Spinal cord (tissue), 10 donors: Measurements from ENCODE around the gene SCLT1. TPM values are rescaled to one million over a fixed set of nuclear protein-coding genes. Genes with fewer than 3 reads are reported as not detected.
A peak's percentile ranks its signal among the peaks of the same experiment; 100 is the strongest.

Experiments
- DNase-seq, 6 donors: peaks; one replicate each; pipeline versions ENCODE4 v3.0.0 to v3.0.0-alpha.2; 2013 to 2015; ENCODE audit warnings: low spot score in 6 of 6, low read depth in 4 of 6
- H3K27ac ChIP-seq: one replicate; pipeline ENCODE4 v1.5.1; 2013; ENCODE audit warnings: low read depth, low read length, control low read depth
- H3K27me3 ChIP-seq: one replicate; pipeline ENCODE4 v1.6.1; 2013; ENCODE audit warnings: low read length; ENCODE audit not compliant: control insufficient read depth, insufficient read depth
- H3K36me3 ChIP-seq: one replicate; pipeline ENCODE4 v1.6.1; 2013; ENCODE audit warnings: low read length; ENCODE audit not compliant: control insufficient read depth, insufficient read depth
- H3K4me1 ChIP-seq: one replicate; pipeline ENCODE4 v1.6.1; 2013; ENCODE audit warnings: low read length; ENCODE audit not compliant: control insufficient read depth, insufficient read depth
- H3K4me3 ChIP-seq: one replicate; pipeline ENCODE4 v1.5.1; 2013; ENCODE audit warnings: low read depth, low read length, control low read depth
- H3K9me3 ChIP-seq: one replicate; pipeline ENCODE4 v1.6.1; 2013; ENCODE audit warnings: low read length; ENCODE audit not compliant: control insufficient read depth, insufficient read depth
- WGBS: methylation state at CpG from one replicate; pipeline ENCODE4 v1.1.5; 2013; ENCODE audit warnings: missing lambda C conversion rate; ENCODE audit not compliant: insufficient coverage; 5-methylcytosine and 5-hydroxymethylcytosine counted together
- polyA plus RNA-seq, 2 donors: library from polyadenylated mRNA; unstranded; fragments of 120-200 nt; gene quantifications; one replicate each; pipeline ENCODE4 v1.2.1, GENCODE V29; 2013; ENCODE audit not compliant: insufficient read length in 2 of 2
- total RNA-seq, 2 donors: library from RNA; depleted of rRNA in 1 of 2; stranded (reverse); fragments of 120-200 nt in 1 of 2; fragments of >200 nt in 1 of 2; gene quantifications; one replicate each; pipeline versions ENCODE4 v1.2.3 to v1.2.4, GENCODE V29; 2013 to 2014
- donor health status: healthy.

SCLT1 gene
- total and polyA plus RNA-seq, 4 donors: 16.5 to 62.7 (median 24.9) TPM

- no peaks in the 10 kb centered on the region for H3K36me3 ChIP-seq
- H3K27me3 ChIP-seq: no peaks in the 10 kb centered on the region
- DNase-seq: peak in 1 of 6 donors; percentile 24
- H3K27ac ChIP-seq: no peak overlapping the region
- no peak overlapping the region for H3K4me3 ChIP-seq
- no peaks in the 10 kb centered on the region for H3K9me3 ChIP-seq
- no CpG with 5 or more reads among the region's 1 CpG for WGBS
- H3K4me1 ChIP-seq: no peaks in the 10 kb centered on the region
These were observed 20.1 kb upstream of the SCLT1 start for GRCh38 chr4:129113434-129113833.

GRCh38 chr4:129111919-129112318 is 18.6 kb upstream of the SCLT1 start:
- Histone ChIP-seq H3K4me3 (no peak overlapping the region), H3K4me1 (no peaks in the 10 kb centered on the region), H3K27me3 (no peaks in the 10 kb centered on the region), H3K36me3 (no peaks in the 10 kb centered on the region), H3K9me3 (no peaks in the 10 kb centered on the region), H3K27ac (no peak overlapping the region)
- no peak for DNase-seq

- DNase-seq: no peak
- H3K4me3 ChIP-seq: no peak overlapping the region
- WGBS: no CpG with 5 or more reads among the region's 3 CpGs
- no peak overlapping the region for H3K27ac ChIP-seq
- no peaks in the 10 kb centered on the region for H3K27me3 ChIP-seq
- no peaks in the 10 kb centered on the region for H3K9me3 ChIP-seq
- no peaks in the 10 kb centered on the region for H3K36me3 ChIP-seq
- H3K4me1 ChIP-seq: no peaks in the 10 kb centered on the region
These were observed 17.6 kb upstream of the SCLT1 start for GRCh38 chr4:129110931-129111330.

- Histone ChIP-seq H3K27ac (no peak overlapping the region), H3K4me1 (no peaks in the 10 kb centered on the region), H3K9me3 (no peaks in the 10 kb centered on the region), H3K36me3 (no peaks in the 10 kb centered on the region), H3K27me3 (no peaks in the 10 kb centered on the region), H3K4me3 (no peak overlapping the region)
- 86% methylated on average over 2 of the region's 3 CpGs for WGBS
- DNase-seq: no peak
These were observed 16.9 kb upstream of the SCLT1 start for GRCh38 chr4:129109965-129110824.

GRCh38 chr4:129098531-129099001 is 5.2 kb upstream of the SCLT1 start:
- no peak overlapping the region for H3K4me3 ChIP-seq
- H3K9me3 ChIP-seq: no peaks in the 10 kb centered on the region
- H3K27me3 ChIP-seq: no peaks in the 10 kb centered on the region
- no peaks in the 10 kb centered on the region for H3K36me3 ChIP-seq
- no peak for DNase-seq
- no peaks in the 10 kb centered on the region for H3K4me1 ChIP-seq
- peak overlapping the region; percentile 19 for H3K27ac ChIP-seq

GRCh38 chr4:129095811-129096454 is 2.6 kb upstream of the SCLT1 start, which contains the start of gene C4orf33:
Gene C4orf33, plus strand, starts transcription at chr4:129096152. Its CDS starts 6,459 bp downstream, at chr4:129102611.
- no peaks in the 10 kb centered on the region for H3K4me1 ChIP-seq
- WGBS: 8% methylated on average over 7 of the region's 14 CpGs
- peak in 3 of 6 donors; percentile 25 to 82 (median 75) for DNase-seq

GRCh38 chr4:129094347-129094746 is 1.0 kb upstream of the SCLT1 start:
- no CpG with 5 or more reads among the region's 3 CpGs for WGBS
- Histone ChIP-seq H3K36me3 (no peaks in the 10 kb centered on the region), H3K4me3 (no peak overlapping the region), H3K27me3 (no peaks in the 10 kb centered on the region), H3K27ac (peak overlapping the region; percentile 100), H3K4me1 (no peaks in the 10 kb centered on the region), H3K9me3 (no peaks in the 10 kb centered on the region)
- no peak for DNase-seq

More at GRCh38 chr4:129095811-129096454, 2.6 kb upstream of the SCLT1 start, which contains the start of gene C4orf33:
- Histone ChIP-seq H3K4me3 (peak within 1 kb of the TSS; percentile 67), H3K27ac (peak within 1 kb of the TSS; percentile 90), H3K9me3 (no peaks in the 10 kb centered on the region), H3K27me3 (no peaks in the 10 kb centered on the region), H3K36me3 (no peaks in the 10 kb centered on the region)

- 0% methylated on average over 11 of the region's 11 CpGs for WGBS
These were observed 628 bp downstream of the SCLT1 start for GRCh38 chr4:129092631-129093190.

GRCh38 chr4:129087516-129087915 is 5.8 kb downstream of the SCLT1 start:
- Histone ChIP-seq H3K4me3 (no peak overlapping the region), H3K27ac (no peak overlapping the region), H3K27me3 (no peaks in the 10 kb centered on the region), H3K9me3 (peaks cover 8% of the 10 kb centered on the region), H3K4me1 (no peaks in the 10 kb centered on the region), H3K36me3 (no peaks in the 10 kb centered on the region)
- DNase-seq: no peak
- no CpG with 5 or more reads among the region's 2 CpGs for WGBS

More at GRCh38 chr4:129092631-129093190, 628 bp downstream of the SCLT1 start:
- Histone ChIP-seq H3K27ac (peak overlapping the region; percentile 100), H3K9me3 (no peaks in the 10 kb centered on the region), H3K36me3 (no peaks in the 10 kb centered on the region), H3K27me3 (no peaks in the 10 kb centered on the region), H3K4me3 (peak overlapping the region; percentile 100), H3K4me1 (no peaks in the 10 kb centered on the region)
- DNase-seq: peak in 4 of 6 donors; percentile 15 to 64 (median 40)
